H1 (cell line): Measurements from ENCODE around the gene CCDC12. TPM values are rescaled to one million over a fixed set of nuclear protein-coding genes. Genes with fewer than 3 reads are reported as not detected.
A peak's percentile ranks its signal among the peaks of the same experiment; 100 is the strongest.

Experiments used
- CTCF ChIA-PET: fragments of 300-600 bp; sonication (Branson Sonifier 250); formaldehyde crosslinking; loops from one replicate; lab custom pipeline; 2021; ENCODE audit not compliant: partially characterized antibody; lab: Charles Lee
- POLR2A ChIA-PET: fragments of 300-600 bp; sonication (Branson Sonifier 250); formaldehyde crosslinking; loops from one replicate; lab custom pipeline; 2021; ENCODE audit warnings: inconsistent platforms; ENCODE audit not compliant: partially characterized antibody; lab: Charles Lee
- DNase-seq, 2 experiments: peaks; one replicate each; pipeline versions ENCODE4 v3.0.0 to v3.0.0-alpha.2; 2010 to 2022; ENCODE audit warnings: low spot score in 2 of 2, low read depth in 1 of 2, mixed read lengths in 1 of 2
- FAIRE-seq: peaks from 2 replicates; lab custom pipeline; 2011; peaks lifted over from hg19 to GRCh38; lab: Jason Lieb, UNC
- H2AFZ ChIP-seq: 2 replicates; pipeline ENCODE4 v1.8.1; 2012; ENCODE audit warnings: low read length, inconsistent platforms
- H2AK5ac ChIP-seq: 2 replicates; pipeline ENCODE4 v1.6.1; 2013; ENCODE audit warnings: low read depth, low read length
- H2BK120ac ChIP-seq: replicated peaks from 2 replicates; pipeline ENCODE3; 2013; ENCODE audit warnings: low read depth, low read length, inconsistent platforms
- H2BK12ac ChIP-seq: 2 replicates; pipeline ENCODE4 v1.6.1; 2013; ENCODE audit warnings: low read depth, low read length
- H2BK15ac ChIP-seq: 2 replicates; pipeline ENCODE4 v1.6.1; 2013; ENCODE audit warnings: low read length
- H2BK20ac ChIP-seq: 2 replicates; pipeline ENCODE4 v1.6.1; 2013; ENCODE audit warnings: low read length
- H2BK5ac ChIP-seq: 2 replicates; pipeline ENCODE4 v1.6.1; 2013; ENCODE audit warnings: low read depth, low read length
- H3K14ac ChIP-seq: 2 replicates; pipeline ENCODE4 v1.6.1; 2013; ENCODE audit warnings: inconsistent platforms; ENCODE audit not compliant: insufficient read length
- H3K18ac ChIP-seq: 2 replicates; pipeline ENCODE4 v1.6.1; 2013; ENCODE audit warnings: low read length; ENCODE audit errors: extremely low read depth
- H3K23ac ChIP-seq: 2 replicates; pipeline ENCODE4 v1.6.1; 2013; ENCODE audit warnings: inconsistent platforms; ENCODE audit not compliant: insufficient read length
- H3K23me2 ChIP-seq: 2 replicates; pipeline ENCODE4 v1.6.1; 2013; ENCODE audit warnings: low read depth, low read length
- H3K27ac ChIP-seq: 2 replicates; pipeline ENCODE4 v1.6.1; 2011; ENCODE audit warnings: low read depth, low read length, inconsistent platforms
- H3K27me3 ChIP-seq, 4 experiments: replicated peaks in 1 of 4; 1 replicate in 1 of 4; 2 replicates in 3 of 4; pipeline versions ENCODE4 v1.6.1 to v1.8.1; 2011 to 2013; ENCODE audit warnings: low read length in 3 of 4, mild to moderate bottlenecking in 3 of 4, inconsistent platforms in 2 of 4, mixed read lengths in 2 of 4, moderate library complexity in 1 of 4; ENCODE audit not compliant: control insufficient read depth in 3 of 4, insufficient read depth in 3 of 4; ENCODE audit errors: extremely low read depth in 1 of 4
- H3K36me3 ChIP-seq, 4 experiments: 2 replicates each; pipeline versions ENCODE4 v1.6.1 to v1.8.1; 2011 to 2013; ENCODE audit warnings: mild to moderate bottlenecking in 4 of 4, low read length in 3 of 4, moderate library complexity in 2 of 4, control low read depth in 1 of 4, inconsistent platforms in 1 of 4; ENCODE audit not compliant: insufficient read depth in 4 of 4, control insufficient read depth in 2 of 4
- H3K4ac ChIP-seq: replicated peaks from 2 replicates; pipeline ENCODE3; 2013; ENCODE audit warnings: low read length, low read depth, mixed read lengths, inconsistent platforms; ENCODE audit not compliant: insufficient read length
- H3K4me1 ChIP-seq, 4 experiments: replicated peaks in 1 of 4; 1 replicate in 1 of 4; 2 replicates in 3 of 4; pipeline versions ENCODE4 v1.6.1 to v1.8.1; 2011 to 2013; ENCODE audit warnings: low read length in 3 of 4, inconsistent platforms in 2 of 4, mixed read lengths in 1 of 4; ENCODE audit not compliant: insufficient read depth in 4 of 4, control insufficient read depth in 3 of 4
- H3K4me2 ChIP-seq, 2 experiments: 2 replicates each; pipeline versions ENCODE4 v1.6.1 to v1.8.1; 2011 to 2013; ENCODE audit warnings: low read depth in 2 of 2, low read length in 2 of 2, control low read depth in 1 of 2, inconsistent platforms in 1 of 2, mild to moderate bottlenecking in 1 of 2; ENCODE audit not compliant: insufficient read depth in 1 of 2
- H3K4me3 ChIP-seq, 4 experiments: fragments of 200-600, 300-600 bp in 1 of 4; sonication (generic), shearing (Covaris generic), sonication (Bioruptor Twin) in 1 of 4; 2 replicates each; pipeline versions ENCODE4 v1.5.1 to v1.8.1; 2011 to 2016; ENCODE audit warnings: low read length in 4 of 4, low read depth in 3 of 4, control low read depth in 2 of 4, inconsistent platforms in 2 of 4, mild to moderate bottlenecking in 2 of 4, mixed read lengths in 1 of 4, moderate library complexity in 1 of 4; ENCODE audit not compliant: insufficient read depth in 2 of 4; ENCODE audit errors: extremely low read depth in 1 of 4
- H3K56ac ChIP-seq: replicated peaks from 2 replicates; pipeline ENCODE3; 2013; ENCODE audit warnings: low read depth, mild to moderate bottlenecking, mixed read lengths, low read length, inconsistent platforms; ENCODE audit not compliant: insufficient read length
- H3K79me1 ChIP-seq: 2 replicates; pipeline ENCODE4 v1.6.1; 2013; ENCODE audit warnings: low read depth, low read length, control low read depth
- H3K79me2 ChIP-seq, 2 experiments: 2 replicates each; pipeline versions ENCODE4 v1.6.1 to v1.8.1; 2012 to 2013; ENCODE audit warnings: low read length in 2 of 2, mild to moderate bottlenecking in 2 of 2, inconsistent platforms in 1 of 2; ENCODE audit not compliant: insufficient read depth in 2 of 2, control insufficient read depth in 1 of 2
- H3K9ac ChIP-seq, 4 experiments: replicated peaks in 1 of 4; 1 replicate in 1 of 4; 2 replicates in 3 of 4; pipeline versions ENCODE4 v1.6.1 to v1.8.1; 2011 to 2013; ENCODE audit warnings: low read depth in 3 of 4, low read length in 3 of 4, control low read depth in 2 of 4, mild to moderate bottlenecking in 2 of 4, moderate library complexity in 2 of 4, inconsistent platforms in 1 of 4; ENCODE audit errors: extremely low read depth in 1 of 4
- H3K9me3 ChIP-seq, 2 experiments: 2 replicates each; pipeline versions ENCODE4 v1.6.1 to v1.8.1; 2012 to 2013; ENCODE audit warnings: mild to moderate bottlenecking in 2 of 2, moderate library complexity in 2 of 2, control low read depth in 1 of 2, inconsistent platforms in 1 of 2, low read depth in 1 of 2, low read length in 1 of 2, mixed read lengths in 1 of 2; ENCODE audit not compliant: insufficient read depth in 2 of 2
- H4K20me1 ChIP-seq, 2 experiments: replicated peaks in 1 of 2; 2 replicates each; pipeline versions ENCODE3 to v1.8.1; 2011 to 2013; ENCODE audit warnings: inconsistent platforms in 2 of 2, low read length in 2 of 2, mild to moderate bottlenecking in 1 of 2; ENCODE audit not compliant: insufficient read depth in 2 of 2, control insufficient read depth in 1 of 2
- H4K5ac ChIP-seq: 2 replicates; pipeline ENCODE4 v1.6.1; 2013; ENCODE audit warnings: low read length, low read depth, mixed read lengths, inconsistent platforms; ENCODE audit not compliant: insufficient read length
- H4K8ac ChIP-seq: 2 replicates; pipeline ENCODE4 v1.8.0; 2013; ENCODE audit warnings: mild to moderate bottlenecking, moderate library complexity, low read length, inconsistent platforms; ENCODE audit not compliant: insufficient read depth; ENCODE audit errors: extremely low read depth
- H4K91ac ChIP-seq: replicated peaks from 2 replicates; pipeline ENCODE3; 2013; ENCODE audit warnings: low read length, mixed read lengths, inconsistent platforms; ENCODE audit not compliant: insufficient read length
- KDM5A ChIP-seq: fragments of 200-600 bp; IDR thresholded peaks from 2 replicates; pipeline ENCODE4 v1.7.1; 2012; ENCODE audit warnings: mild to moderate bottlenecking, low read length, inconsistent platforms, mixed read lengths
- RBBP5 ChIP-seq: IDR thresholded peaks from 2 replicates; pipeline ENCODE4 v1.7.1; 2012; ENCODE audit warnings: low read depth, mild to moderate bottlenecking, inconsistent platforms, low read length, moderate library complexity, borderline replicate concordance
- WGBS, 2 experiments: shearing (Covaris generic) in 1 of 2; methylation state at CpG; one replicate each; pipeline versions ENCODE4 v1.1.6 to v1.1.7; 2013 to 2015; ENCODE audit warnings: low lambda C conversion rate in 2 of 2, mixed read lengths in 2 of 2, inconsistent platforms in 1 of 2, low coverage in 1 of 2, missing lambda C conversion rate in 1 of 2; ENCODE audit not compliant: insufficient replicate concordance in 2 of 2, insufficient coverage in 1 of 2, insufficient read length in 1 of 2; ENCODE audit errors: extremely low coverage in 1 of 2, missing lambda C conversion rate in 1 of 2; 5-methylcytosine and 5-hydroxymethylcytosine counted together
- polyA plus RNA-seq, 7 experiments: library from polyadenylated mRNA; depleted of rRNA in 3 of 7; stranded (reverse) in 5 of 7; unstranded in 2 of 7; fragments of >200 nt in 5 of 7; fragments of 200-250 nt in 2 of 7; gene quantifications; 1 replicate in 5 of 7; 2 replicates in 1 of 7; 4 replicates in 1 of 7; pipeline versions ENCODE4 v1.2.1 to v1.2.3, GENCODE V29; 2011 to 2013; ENCODE audit warnings: missing spikeins in 2 of 7, mixed read lengths in 2 of 7
- total RNA-seq: library from RNA; stranded (reverse); fragmentation: NEBNext Ultra II Directional; extraction: Animal tissue kit (Norgen Biotek cat#: 25700); gene quantifications from 2 replicates; pipeline ENCODE4 v1.2.1, GENCODE V29; 2021

The CCDC12 gene
- total and polyA plus RNA-seq, 2 of the 8 experiments (the other 6 are each of a cell fraction or from before 2014, with no cell fraction given) = 29.5 to 41.3 TPM

DNA sequence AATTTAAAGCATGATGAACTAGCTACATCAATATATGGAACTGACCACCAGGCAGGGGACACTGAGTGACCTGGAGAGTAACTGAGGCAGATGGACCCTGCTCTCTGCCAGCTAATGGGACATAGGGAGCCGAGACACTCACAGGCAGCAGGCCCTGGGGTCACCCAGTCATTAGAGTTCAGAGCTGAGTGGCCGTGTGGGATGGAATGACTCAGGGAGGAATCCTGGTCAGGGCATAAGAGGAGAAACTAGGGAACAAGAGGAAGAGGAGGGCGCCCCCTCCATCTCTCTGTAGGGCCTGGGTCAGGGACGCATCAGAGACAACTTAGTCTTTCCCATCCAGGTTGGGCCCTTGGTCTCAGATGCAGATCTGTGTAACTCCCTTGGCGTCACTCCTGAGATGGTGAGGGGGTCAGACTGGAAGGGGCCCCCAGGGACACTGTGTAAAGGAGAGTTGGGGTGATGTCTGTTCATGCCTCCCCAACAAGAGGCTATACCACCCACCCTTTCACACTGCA is 39.8 kb downstream of the CCDC12 start:
- H2BK5ac ChIP-seq = 0 out of 2 replicates have a peak overlapping the region, but pooled peaks have one; percentile 52
- 88% methylated on average over 5 of the region's 5 CpGs; no CpG with 5 or more reads in 1 of the 2 experiments for WGBS, 2 experiments
- no peak overlapping the region for H3K4ac ChIP-seq
- H3K36me3 ChIP-seq = peaks cover 2 to 15% (median 4%) of the 10 kb centered on the region in 4 experiments; a peak in 6 of 8 replicates
- no peak overlapping the region for H2BK15ac ChIP-seq
- H3K9me3 ChIP-seq = no peaks in the 10 kb centered on the region
- no peak overlapping the region for H4K91ac ChIP-seq
- H4K8ac ChIP-seq = no peak overlapping the region
- H4K5ac ChIP-seq = no peak overlapping the region
- H3K9ac ChIP-seq = no peak overlapping the region
- H3K56ac ChIP-seq = no peak overlapping the region
- H2BK12ac ChIP-seq = no peak overlapping the region
- H3K4me2 ChIP-seq = no peak overlapping the region
- TF ChIP-seq KDM5A (no peak), RBBP5 (no peak)
- TF ChIP-seq, all 59 proteins: peak for 0
- CTCF ChIA-PET = interaction anchor here (1.2 to 11.0 kb wide), 9 partner anchors 11 to 273 kb away, joined by 3 to 99 read pairs (median 6); partner anchors contain the start of gene NBEAL2
- Histone ChIP-seq H2BK20ac (no peak overlapping the region), H3K18ac (no peak overlapping the region), H2AK5ac (no peak overlapping the region), H3K23ac (no peak overlapping the region), H3K79me2 (peaks cover 0 to 53% of the 10 kb centered on the region in 2 experiments; a peak in 1 of 4 replicates), H4K20me1 (peaks cover 13 to 28% of the 10 kb centered on the region in 2 experiments), H3K27ac (no peak overlapping the region), H3K4me3 (no peak overlapping the region), H3K79me1 (peaks cover 12% of the 10 kb centered on the region), H2AFZ (no peak overlapping the region), H3K23me2 (no peaks in the 10 kb centered on the region), H2BK120ac (no peak overlapping the region), H3K14ac (no peak overlapping the region), H3K4me1 (peaks cover 4 to 14% (median 8%) of the 10 kb centered on the region in 4 experiments; a peak in 6 of 7 replicates), H3K27me3 (no peaks in the 10 kb centered on the region)
- FAIRE-seq (no peak), DNase-seq (no peak)
- POLR2A ChIA-PET = interaction anchor here (1.3 kb wide), 1 partner anchor 13 kb away, joined by 3 read pairs; no protein-coding TSS in a partner anchor
